SHP77 (cell line): ENCODE measurements around the gene ZIC2.
A peak's percentile ranks its signal among the peaks of the same experiment; 100 is the strongest.
"Not testable (repeated sequence)": the region's sequence is repeated elsewhere in the genome, so short reads cannot be mapped to it uniquely, and the experiment has no call there.

ENCODE experiments used
- DNase-seq, 2 experiments: peaks; one replicate each; lab custom pipeline; 2025; lab: John Stamatoyannopoulos, UW

The ZIC2 gene

DNA sequence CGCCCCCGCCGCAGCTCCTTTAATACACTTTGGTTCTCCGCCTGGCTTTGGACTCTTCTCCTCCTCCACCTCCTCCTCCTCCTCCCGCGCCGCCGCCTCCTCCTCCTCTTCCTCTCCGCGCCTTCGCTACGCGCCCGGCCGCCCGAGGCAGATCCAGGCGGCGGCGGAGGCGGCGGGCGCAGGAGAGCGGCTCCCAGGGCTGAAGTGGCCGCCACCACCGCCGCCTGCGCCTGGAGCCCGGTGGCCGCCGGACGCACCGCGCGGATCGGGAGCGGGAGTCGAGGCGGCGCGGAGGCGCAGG lies at the start of gene ZIC2:
Gene ZIC2, plus strand, starts transcription at position 50 of the 301 bp plus-strand sequence. CDS start 281 bp downstream, outside the sequence.
- no peak for DNase-seq

DNA sequence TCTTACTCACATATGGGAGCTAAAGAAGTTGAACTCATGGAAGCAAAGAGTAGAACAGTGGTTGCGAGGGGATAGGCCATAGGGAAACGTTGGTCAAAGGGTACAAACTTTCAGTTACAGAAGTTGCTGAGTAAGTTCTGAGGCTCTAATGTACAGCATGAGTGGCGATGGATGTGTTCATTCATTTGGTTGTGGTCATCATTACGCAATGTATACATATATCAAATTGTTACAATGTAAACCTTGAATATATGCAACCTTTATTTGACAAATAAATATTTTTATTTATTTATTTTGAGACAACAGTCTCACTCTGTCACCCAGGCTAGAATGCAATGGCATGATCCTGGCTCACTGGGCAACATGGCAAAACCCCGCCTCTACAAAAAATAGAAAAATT lies 48.7 kb upstream of the ZIC2 start:
- DNase-seq = no peak

GRCh38 chr13:99935772-99936171 lies 45.8 kb upstream of the ZIC2 start:
- no peak for DNase-seq

DNA sequence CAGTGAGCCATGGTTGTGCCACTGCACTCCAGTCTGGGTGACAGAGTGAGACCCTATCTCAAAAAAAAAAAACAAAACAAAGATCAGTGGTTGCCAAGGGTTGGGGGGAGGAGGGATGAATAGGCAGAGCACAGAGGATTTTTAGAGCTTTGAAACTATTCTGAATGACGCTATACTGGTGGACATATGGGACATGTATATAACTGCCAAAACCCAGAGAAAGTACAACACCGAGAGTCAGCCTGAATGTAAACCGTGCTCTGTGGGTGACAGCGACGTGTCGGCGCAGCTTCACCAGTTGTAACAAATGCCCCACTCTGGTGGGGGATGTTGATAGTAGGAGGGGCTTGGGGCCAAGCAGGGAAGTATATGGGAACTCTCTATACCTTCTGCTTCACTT lies 42.9 kb upstream of the ZIC2 start:
- DNase-seq = no peak

GRCh38 chr13:99941086-99941485 lies 40.5 kb upstream of the ZIC2 start:
- DNase-seq = peak in 1 of 2 experiments; percentile 44

GRCh38 chr13:99941911-99942310 lies 39.7 kb upstream of the ZIC2 start:
- DNase-seq = no peak

DNA sequence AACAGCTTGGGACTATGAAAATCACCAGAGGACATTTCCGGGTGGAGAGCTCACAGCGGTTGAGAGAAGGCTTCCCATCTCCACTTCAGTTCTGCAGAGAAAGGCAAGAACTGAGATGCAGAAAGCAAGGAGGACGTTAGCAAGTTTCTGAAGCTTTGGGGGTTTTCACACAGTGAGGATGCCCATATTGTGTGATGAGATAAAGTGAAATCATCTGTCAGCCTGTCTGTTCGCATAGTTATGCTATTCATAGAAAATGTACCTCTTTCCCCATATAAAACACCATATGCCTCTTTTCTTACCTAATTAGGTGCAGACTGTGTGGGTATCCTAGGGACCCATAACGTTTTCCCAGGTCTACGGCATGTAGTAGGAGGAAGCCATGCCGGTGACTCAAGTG lies 37.5 kb upstream of the ZIC2 start:
- no peak for DNase-seq

DNA sequence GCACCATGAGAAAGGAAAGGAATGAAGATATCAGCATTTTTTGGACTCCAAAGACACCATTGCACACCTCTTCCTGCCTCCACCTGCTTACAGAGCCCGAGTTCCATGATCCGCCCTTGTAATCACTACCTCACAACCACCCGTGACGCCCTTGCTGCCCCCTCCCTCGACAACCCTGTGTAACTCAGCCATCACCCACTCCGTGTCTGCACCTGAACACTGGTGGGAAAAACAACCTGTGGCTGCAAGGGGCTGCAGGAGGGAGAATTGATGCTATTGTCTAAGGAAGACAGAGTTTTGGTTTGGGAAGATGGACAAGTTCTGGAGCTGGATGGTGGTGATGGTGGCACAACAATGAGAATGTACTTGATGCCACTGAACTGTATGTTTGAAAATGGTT lies 37.0 kb upstream of the ZIC2 start:
- DNase-seq = no peak

- DNase-seq = not testable (repeated sequence)
Observed at GRCh38 chr13:99945515-99945914, 36.1 kb upstream of the ZIC2 start.

- DNase-seq = no peak
Observed at GRCh38 chr13:99947666-99948065, 33.9 kb upstream of the ZIC2 start.

DNA sequence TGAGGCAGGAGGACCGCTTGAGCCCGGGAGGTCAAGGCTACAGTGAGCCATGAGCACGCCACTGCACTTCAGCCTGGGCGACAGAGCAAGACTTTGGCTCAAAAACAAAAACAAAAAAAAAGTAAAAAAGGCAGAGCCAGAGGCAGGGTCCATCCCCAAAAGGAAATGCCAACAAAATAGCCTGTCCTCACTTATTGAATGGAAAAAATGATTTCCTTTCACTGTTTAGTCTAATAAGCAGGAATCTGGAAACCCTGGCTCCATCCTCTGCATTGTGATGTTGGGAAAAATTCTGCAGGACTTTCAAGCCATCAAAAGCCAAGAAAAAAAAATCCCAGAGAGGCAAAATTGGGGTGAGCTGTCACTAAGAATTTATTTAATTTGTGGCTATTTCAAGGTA lies 33.2 kb upstream of the ZIC2 start:
- DNase-seq = no peak

DNA sequence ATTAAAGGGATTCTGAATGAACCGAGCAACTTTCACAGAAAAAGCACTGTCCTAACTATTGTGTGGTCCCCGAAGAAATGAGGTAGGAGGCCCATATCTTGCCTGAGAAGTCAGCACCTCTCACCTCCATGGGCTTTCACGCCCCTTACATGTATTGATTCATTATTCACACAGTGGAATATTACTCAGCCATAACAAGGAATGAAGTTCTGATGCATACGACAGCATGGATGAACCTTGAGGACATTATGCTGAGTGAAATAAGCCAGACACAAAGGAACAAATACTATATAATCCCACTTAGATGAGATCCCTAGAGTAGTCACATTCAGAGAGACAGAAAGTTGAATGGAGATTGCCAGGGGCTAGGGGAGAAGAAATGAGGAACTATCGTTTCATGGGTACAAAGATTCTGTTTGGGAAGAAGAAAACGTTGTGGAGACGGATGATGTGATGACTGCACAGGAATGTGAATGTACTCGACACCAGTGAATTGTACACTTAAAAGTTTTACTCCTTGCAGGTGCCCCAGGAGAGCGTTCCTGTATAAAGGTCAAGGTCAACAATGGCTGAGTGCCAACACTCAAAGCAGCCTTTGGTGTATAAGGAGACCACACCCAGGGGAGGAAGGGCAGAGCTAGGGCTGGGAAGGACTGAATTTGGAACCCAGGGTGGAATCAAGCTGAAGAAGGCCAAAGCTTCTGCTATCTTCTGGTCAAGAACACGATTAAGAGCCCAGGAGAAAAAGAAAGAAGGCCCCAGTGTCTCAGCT lies 32.5 kb upstream of the ZIC2 start:
- no peak for DNase-seq

GRCh38 chr13:99949679-99950413 lies 31.7 kb upstream of the ZIC2 start:
- DNase-seq = no peak

DNA sequence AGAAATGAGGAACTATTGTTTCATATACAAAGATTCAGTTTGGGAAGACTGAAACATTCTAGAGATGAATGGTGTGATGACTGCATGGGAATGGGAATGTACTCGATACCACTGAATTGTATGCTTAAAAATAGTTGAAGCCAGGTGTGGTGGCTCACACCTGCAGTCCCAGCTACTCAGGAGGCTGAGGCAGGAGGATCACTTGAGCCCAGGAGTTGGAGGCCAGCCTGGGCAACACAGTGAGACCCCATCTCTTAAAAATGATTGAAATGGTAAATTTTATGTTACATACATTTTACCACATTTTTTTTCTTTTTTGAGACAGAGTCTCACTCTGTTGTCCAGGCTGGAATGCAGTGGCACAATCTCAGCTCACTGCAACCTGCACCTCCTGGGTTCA lies 29.9 kb upstream of the ZIC2 start:
- DNase-seq = not testable (repeated sequence)

- DNase-seq = no peak
Observed at GRCh38 chr13:99953138-99953755, 28.3 kb upstream of the ZIC2 start.

DNA sequence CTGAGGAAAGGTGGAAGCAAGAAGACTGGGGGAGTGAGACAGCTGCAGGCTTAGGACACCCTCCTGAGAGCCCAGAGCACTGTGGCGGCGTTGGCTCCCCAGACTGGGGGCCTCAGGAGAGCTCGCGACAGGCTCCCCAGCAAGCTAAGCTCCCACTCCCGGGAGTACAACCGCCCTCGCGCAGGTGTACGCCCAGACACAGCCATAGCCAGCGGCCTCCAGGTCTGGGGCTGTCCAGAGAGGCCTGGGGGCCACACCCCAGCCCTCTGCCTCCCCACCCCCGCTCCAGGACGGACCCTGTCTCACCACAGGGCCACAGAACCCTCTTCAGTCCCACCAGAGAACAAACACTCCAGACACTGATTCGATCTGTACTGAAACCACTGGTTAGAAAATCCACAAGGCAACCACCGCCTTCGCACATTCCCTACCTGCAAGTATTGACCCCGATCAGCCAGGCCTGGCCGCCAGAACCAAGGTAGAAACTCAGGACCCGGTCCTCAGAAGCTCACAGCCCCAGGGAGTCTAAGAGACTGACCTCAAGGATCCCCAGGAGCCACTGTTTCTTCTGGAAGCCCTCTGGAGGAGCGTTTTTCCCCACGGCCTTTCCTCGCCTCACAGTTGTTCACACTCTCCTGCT lies 26.4 kb upstream of the ZIC2 start:
- DNase-seq = no peak

DNA sequence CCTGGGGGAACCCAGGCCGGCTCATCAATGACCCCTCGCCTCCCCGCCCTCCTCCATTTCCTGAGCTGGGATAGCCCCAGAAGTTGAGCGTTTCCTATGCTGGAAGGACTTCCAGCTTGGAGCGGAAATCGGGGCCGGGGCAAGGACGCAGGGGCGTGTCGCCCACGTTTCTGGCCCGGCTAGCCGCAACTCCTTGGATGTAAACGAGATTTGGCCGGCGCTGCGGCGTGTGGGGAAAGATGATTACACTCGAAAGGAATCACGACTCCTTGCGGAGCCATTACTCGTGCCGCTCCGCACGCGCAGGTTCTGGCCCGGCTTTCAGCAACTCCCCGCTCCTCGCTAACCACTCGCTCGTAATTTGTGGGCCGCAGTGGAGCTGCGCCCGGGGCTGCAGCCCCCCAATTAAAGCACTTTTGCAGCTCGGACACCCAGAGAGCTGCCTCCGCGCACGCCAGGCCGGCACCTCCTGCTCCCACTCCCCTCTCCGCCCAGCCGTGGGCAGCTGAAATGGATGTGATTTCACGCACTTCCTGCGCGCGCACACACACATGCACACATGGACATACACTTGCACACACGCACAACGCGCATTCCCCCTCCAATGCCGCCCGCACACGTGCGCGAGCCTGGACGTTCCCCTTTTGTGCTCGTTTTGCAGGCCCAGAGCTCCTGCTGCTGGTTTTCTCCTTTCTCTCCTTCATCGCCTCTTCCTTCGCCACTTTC lies 25.7 kb upstream of the ZIC2 start:
- DNase-seq = no peak

DNA sequence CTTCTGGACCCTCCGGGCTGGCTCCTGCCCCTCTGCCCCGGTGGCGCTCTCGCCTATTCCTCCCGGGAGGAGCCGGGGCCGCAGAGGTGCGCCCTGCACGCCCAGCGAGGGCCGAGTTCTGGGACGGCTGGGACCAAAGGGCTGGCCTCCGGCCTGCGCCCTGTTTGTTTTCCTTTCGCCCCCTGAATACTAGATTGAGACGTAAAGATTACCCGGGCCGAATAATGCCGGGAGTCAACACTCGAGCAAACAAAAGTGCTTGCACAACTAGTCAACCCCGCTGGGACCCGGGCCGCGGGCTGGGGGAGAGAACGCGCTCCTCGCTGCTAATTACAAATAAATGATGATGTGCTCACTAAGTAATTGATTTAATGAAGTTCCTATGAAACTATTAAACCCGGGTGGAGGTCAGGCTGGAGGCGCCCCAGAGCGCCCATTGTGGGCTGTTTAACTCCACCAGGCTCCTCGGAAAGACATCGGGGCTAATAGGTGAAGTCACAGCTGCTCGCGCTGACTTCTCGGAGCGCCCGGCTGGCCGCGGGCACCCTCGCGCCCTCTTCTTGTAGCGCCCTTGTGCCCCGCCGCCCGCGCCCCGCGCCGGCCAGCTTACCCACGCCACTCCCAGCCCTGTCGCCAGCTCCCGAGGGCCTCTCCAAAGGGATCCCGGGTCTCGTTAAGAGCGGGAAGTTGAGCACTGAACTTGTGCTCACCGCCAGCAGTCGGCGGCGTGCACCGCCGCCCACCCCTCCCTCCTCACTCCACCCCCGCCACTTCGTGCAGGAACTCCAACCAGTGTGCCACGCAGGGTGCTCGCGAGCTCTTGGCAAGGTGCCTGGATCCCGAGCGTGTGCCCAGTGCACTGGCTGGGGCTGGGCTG lies 24.9 kb upstream of the ZIC2 start:
- no peak for DNase-seq

- DNase-seq = no peak
Observed at GRCh38 chr13:99958406-99959126, 23.0 kb upstream of the ZIC2 start.

- no peak for DNase-seq
Observed at GRCh38 chr13:99959127-99959539, 22.5 kb upstream of the ZIC2 start.
